OCI-LY1 (cell line): ENCODE results near the gene OLFM3.

ENCODE experiments used
- H2AFZ ChIP-seq: fragments of 200-600 bp; sonication (generic), shearing (Covaris generic); 2 replicates; pipeline ENCODE4 v1.6.0; 2014; ENCODE audit warnings: antibody characterized with exemption, mild to moderate bottlenecking, low read length
- H3F3A ChIP-seq: fragments of 200-600 bp; sonication (generic), shearing (Covaris generic); 2 replicates; pipeline ENCODE4 v1.6.0; 2014; ENCODE audit warnings: mild to moderate bottlenecking, antibody characterized with exemption, low read length, moderate library complexity; ENCODE audit not compliant: insufficient read depth
- H3K27ac ChIP-seq: fragments of 200-600 bp; sonication (generic); 2 replicates; pipeline ENCODE4 v1.5.1; 2014; ENCODE audit warnings: low read length, mixed run types, mild to moderate bottlenecking, low read depth; ENCODE audit not compliant: poor library complexity, severe bottlenecking
- H3K27me3 ChIP-seq: fragments of 200-600 bp; sonication (generic); 2 replicates; pipeline ENCODE4 v1.6.0; 2014; ENCODE audit warnings: antibody characterized with exemption, mild to moderate bottlenecking, low read length, moderate library complexity; ENCODE audit not compliant: insufficient read depth
- H3K36me3 ChIP-seq: fragments of 200-600 bp; sonication (generic); 2 replicates; pipeline ENCODE4 v1.6.1; 2014; ENCODE audit warnings: mild to moderate bottlenecking, antibody characterized with exemption, low read length, moderate library complexity, mixed read lengths; ENCODE audit not compliant: insufficient read depth
- H3K4me1 ChIP-seq: fragments of 200-600 bp; sonication (generic); 2 replicates; pipeline ENCODE4 v1.5.1; 2014; ENCODE audit warnings: mild to moderate bottlenecking, low read length, moderate library complexity; ENCODE audit not compliant: insufficient read depth, severe bottlenecking
- H3K4me2 ChIP-seq: fragments of 200-600 bp; sonication (generic), shearing (Covaris generic); 2 replicates; pipeline ENCODE4 v1.6.1; 2014; ENCODE audit warnings: low read length
- H3K4me3 ChIP-seq: fragments of 200-600 bp; sonication (generic); 2 replicates; pipeline ENCODE4 v1.5.1; 2014; ENCODE audit warnings: low read length, low read depth, mild to moderate bottlenecking, mixed read lengths; ENCODE audit not compliant: poor library complexity, severe bottlenecking
- H3K79me2 ChIP-seq: fragments of 200-600 bp; shearing (Covaris generic); 2 replicates; pipeline ENCODE4 v1.6.1; 2016; ENCODE audit warnings: mixed run types, low read length, mixed read lengths; ENCODE audit not compliant: insufficient read depth
- H3K9ac ChIP-seq: fragments of 200-600 bp; sonication (generic), shearing (Covaris generic); 2 replicates; pipeline ENCODE4 v1.6.1; 2014; ENCODE audit warnings: mild to moderate bottlenecking, low read length, mixed read lengths
- H3K9me2 ChIP-seq: fragments of 200-600 bp; sonication (generic), shearing (Covaris generic); 2 replicates; pipeline ENCODE4 v1.6.1; 2014; ENCODE audit warnings: low read depth, mild to moderate bottlenecking, low read length, mixed read lengths
- H3K9me3 ChIP-seq: fragments of 200-600 bp; shearing (Covaris generic); 2 replicates; pipeline ENCODE4 v1.6.1; 2014; ENCODE audit warnings: low read length, mixed read lengths
- H4K20me1 ChIP-seq: fragments of 200-600 bp; sonication (generic), shearing (Covaris generic); 2 replicates; pipeline ENCODE4 v1.6.0; 2016; ENCODE audit warnings: mild to moderate bottlenecking, low read length; ENCODE audit not compliant: insufficient read depth
- EZH2 ChIP-seq: fragments of 200-600 bp; sonication (generic), shearing (Covaris generic); IDR thresholded peaks from 2 replicates; pipeline ENCODE4 v1.8.0; 2017; ENCODE audit warnings: borderline replicate concordance, mixed run types, mild to moderate bottlenecking, antibody characterized with exemption, low read length, moderate library complexity, mixed read lengths
- TF ChIP-seq, protein P1 (sequence below): fragments of 200-600 bp; sonication (generic), shearing (Covaris generic); IDR thresholded peaks from 2 replicates; pipeline ENCODE4 v1.5.1; 2017; ENCODE audit warnings: mild to moderate bottlenecking, antibody characterized with exemption, low read length, moderate library complexity, mixed read lengths

Gene OLFM3

DNA sequence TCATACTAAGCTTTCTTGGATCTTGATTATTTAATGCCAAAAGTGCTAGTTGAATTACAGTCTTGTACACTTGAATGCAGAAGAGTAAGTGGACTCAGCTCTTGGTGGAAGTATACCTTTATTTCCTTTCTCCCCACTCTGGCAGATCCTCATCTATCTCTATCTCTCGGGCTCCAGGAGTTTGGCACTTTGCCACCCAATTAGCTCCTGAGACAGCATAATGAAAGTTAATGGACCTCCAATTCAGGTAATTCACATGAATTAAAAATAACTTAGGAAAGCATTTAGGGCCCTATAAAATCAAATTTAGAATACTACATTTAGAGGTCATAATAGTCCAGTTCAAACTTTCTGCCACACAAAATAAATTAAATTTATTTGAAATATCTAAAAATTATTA is 67.4 kb downstream of the OLFM3 start:
- no peak overlapping the region for H3K4me3 ChIP-seq
- H3K9me2 ChIP-seq = no peaks in the 10 kb centered on the region
- H3K4me2 ChIP-seq = no peak overlapping the region
- no peaks in the 10 kb centered on the region for H3K9me3 ChIP-seq
- no peaks in the 10 kb centered on the region for H3K79me2 ChIP-seq
- no peak overlapping the region for H3K27ac ChIP-seq
- H3K27me3 ChIP-seq = no peaks in the 10 kb centered on the region
- H3K9ac ChIP-seq = no peak overlapping the region
- no peaks in the 10 kb centered on the region for H3K36me3 ChIP-seq
- H3F3A ChIP-seq = no peaks in the 10 kb centered on the region
- no peak for TF ChIP-seq EZH2
- TF ChIP-seq, protein P1, sequence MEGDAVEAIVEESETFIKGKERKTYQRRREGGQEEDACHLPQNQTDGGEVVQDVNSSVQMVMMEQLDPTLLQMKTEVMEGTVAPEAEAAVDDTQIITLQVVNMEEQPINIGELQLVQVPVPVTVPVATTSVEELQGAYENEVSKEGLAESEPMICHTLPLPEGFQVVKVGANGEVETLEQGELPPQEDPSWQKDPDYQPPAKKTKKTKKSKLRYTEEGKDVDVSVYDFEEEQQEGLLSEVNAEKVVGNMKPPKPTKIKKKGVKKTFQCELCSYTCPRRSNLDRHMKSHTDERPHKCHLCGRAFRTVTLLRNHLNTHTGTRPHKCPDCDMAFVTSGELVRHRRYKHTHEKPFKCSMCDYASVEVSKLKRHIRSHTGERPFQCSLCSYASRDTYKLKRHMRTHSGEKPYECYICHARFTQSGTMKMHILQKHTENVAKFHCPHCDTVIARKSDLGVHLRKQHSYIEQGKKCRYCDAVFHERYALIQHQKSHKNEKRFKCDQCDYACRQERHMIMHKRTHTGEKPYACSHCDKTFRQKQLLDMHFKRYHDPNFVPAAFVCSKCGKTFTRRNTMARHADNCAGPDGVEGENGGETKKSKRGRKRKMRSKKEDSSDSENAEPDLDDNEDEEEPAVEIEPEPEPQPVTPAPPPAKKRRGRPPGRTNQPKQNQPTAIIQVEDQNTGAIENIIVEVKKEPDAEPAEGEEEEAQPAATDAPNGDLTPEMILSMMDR = no peak
- H3K4me1 ChIP-seq = no peaks in the 10 kb centered on the region
- no peak overlapping the region for H2AFZ ChIP-seq
- H4K20me1 ChIP-seq = no peaks in the 10 kb centered on the region

GRCh38 chr1:101928829-101929228 is 67.9 kb downstream of the OLFM3 start:
- Histone ChIP-seq H4K20me1 (no peaks in the 10 kb centered on the region), H3K9ac (no peak overlapping the region)
- TF ChIP-seq, protein P1 = no peak
- TF ChIP-seq EZH2 = no peak

GRCh38 chr1:101924700-101925099 is 72.0 kb downstream of the OLFM3 start:
- no peaks in the 10 kb centered on the region for H3K9me2 ChIP-seq
- no peaks in the 10 kb centered on the region for H3K79me2 ChIP-seq
- no peak overlapping the region for H3K4me2 ChIP-seq
- H2AFZ ChIP-seq = no peak overlapping the region
- no peaks in the 10 kb centered on the region for H3K4me1 ChIP-seq
- H3K4me3 ChIP-seq = no peak overlapping the region
- no peak for TF ChIP-seq EZH2
- TF ChIP-seq, protein P1 = no peak
- H3K27me3 ChIP-seq = no peaks in the 10 kb centered on the region
- H3F3A ChIP-seq = no peaks in the 10 kb centered on the region
- H3K27ac ChIP-seq = no peak overlapping the region
- H3K9ac ChIP-seq = no peak overlapping the region
- H3K36me3 ChIP-seq = no peaks in the 10 kb centered on the region
- H3K9me3 ChIP-seq = no peaks in the 10 kb centered on the region
- no peaks in the 10 kb centered on the region for H4K20me1 ChIP-seq

More at GRCh38 chr1:101928829-101929228, 67.9 kb downstream of the OLFM3 start:
- Histone ChIP-seq H3K4me3 (no peak overlapping the region), H3K36me3 (no peaks in the 10 kb centered on the region), H3K9me2 (no peaks in the 10 kb centered on the region), H2AFZ (no peak overlapping the region), H3F3A (no peaks in the 10 kb centered on the region), H3K79me2 (no peaks in the 10 kb centered on the region), H3K9me3 (no peaks in the 10 kb centered on the region), H3K4me2 (no peak overlapping the region), H3K27ac (no peak overlapping the region), H3K4me1 (no peaks in the 10 kb centered on the region), H3K27me3 (no peaks in the 10 kb centered on the region)
